GM10266 (cell line): Measurements from ENCODE around the gene HOXC5.

Experiments
- DNase-seq: peaks from one replicate; pipeline ENCODE4 v3.0.0; 2012; ENCODE audit errors: extremely low spot score
- TF ChIP-seq, protein P1 (sequence below): IDR thresholded peaks from 2 replicates; pipeline ENCODE4 v1.5.1; 2012; ENCODE audit warnings: mild to moderate bottlenecking, low read depth; ENCODE audit not compliant: control insufficient read depth, insufficient read depth; ENCODE audit errors: missing control alignments

Gene HOXC5

DNA sequence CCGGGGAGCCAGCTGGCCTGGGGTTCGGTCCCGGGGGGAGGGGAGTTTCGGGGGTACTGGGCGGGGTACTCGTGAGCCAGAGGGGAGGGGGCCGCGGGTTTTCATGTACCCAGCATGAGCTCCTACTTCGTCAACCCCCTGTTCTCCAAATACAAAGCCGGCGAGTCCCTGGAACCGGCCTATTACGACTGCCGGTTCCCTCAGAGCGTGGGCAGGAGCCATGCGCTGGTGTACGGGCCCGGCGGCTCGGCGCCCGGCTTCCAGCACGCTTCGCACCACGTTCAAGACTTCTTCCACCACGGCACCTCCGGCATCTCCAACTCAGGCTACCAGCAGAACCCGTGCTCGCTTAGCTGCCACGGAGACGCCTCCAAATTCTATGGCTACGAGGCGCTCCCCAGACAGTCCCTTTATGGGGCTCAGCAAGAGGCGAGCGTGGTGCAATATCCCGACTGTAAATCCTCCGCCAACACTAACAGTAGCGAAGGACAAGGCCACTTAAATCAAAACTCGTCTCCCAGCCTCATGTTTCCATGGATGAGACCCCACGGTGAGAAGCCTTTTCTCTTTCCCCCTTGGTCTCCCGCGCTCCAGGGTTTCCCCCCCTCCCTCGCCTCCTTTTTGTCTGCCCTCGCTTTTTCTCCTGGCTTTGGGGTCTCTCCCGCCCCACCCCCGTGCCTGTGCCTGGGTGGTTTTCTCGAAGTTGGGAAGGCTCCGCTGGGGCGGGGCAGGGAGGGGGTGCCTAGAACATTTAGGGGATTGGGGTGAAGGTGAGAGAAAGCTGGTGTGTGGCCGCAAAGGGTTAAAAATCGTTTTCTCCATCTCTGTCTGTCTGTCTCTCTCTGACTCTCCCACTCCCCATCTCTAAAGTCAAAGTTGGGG, 23.4 kb upstream of the HOXC5 start:
- TF ChIP-seq, protein P1, sequence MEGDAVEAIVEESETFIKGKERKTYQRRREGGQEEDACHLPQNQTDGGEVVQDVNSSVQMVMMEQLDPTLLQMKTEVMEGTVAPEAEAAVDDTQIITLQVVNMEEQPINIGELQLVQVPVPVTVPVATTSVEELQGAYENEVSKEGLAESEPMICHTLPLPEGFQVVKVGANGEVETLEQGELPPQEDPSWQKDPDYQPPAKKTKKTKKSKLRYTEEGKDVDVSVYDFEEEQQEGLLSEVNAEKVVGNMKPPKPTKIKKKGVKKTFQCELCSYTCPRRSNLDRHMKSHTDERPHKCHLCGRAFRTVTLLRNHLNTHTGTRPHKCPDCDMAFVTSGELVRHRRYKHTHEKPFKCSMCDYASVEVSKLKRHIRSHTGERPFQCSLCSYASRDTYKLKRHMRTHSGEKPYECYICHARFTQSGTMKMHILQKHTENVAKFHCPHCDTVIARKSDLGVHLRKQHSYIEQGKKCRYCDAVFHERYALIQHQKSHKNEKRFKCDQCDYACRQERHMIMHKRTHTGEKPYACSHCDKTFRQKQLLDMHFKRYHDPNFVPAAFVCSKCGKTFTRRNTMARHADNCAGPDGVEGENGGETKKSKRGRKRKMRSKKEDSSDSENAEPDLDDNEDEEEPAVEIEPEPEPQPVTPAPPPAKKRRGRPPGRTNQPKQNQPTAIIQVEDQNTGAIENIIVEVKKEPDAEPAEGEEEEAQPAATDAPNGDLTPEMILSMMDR, result no peak
- DNase-seq, result no peak

DNA sequence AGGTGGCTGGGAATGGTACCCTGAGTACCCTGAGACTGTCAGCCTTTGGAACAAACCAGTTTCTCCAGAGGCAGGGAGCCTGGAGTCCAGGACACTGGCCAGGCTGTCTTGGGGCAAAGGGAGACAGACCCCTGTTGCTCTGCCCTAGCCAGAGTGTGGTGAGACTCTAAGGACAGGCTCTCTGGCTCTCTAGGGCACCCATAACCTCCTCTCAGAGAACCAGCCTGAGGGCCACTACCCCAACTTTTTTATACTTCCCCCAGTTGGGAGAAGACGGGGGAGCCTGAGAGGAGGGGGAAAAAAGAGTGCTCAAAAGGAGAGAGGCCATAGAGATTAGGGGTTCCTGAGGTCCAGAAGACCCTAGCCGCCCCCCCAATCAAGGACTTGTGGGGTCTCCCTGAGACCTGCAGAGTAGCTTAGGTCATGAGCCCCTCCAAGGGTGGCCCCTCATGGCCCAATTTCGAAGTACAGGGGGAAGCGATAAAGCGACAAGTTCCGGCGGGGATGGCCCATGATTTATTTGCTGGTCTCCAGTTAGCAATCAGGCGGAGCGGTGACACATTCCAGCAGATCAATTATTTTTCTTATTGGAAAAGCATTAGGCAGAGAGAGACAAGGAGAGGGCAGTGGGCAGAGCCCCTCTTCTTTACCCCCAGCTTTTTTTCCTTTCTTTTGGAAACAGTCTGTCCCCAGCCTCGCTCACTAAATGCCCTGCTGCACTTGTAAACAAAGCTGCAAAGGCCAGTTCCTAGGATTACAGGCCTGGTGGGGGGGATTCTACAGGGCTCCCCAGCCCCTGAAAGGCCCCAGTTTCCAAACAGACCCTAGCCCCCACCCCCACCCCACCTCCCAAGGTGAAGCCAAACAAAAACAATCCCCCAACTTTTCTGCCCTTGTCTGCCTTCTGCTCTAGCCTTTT, 22.5 kb upstream of the HOXC5 start:
- TF ChIP-seq, protein P1, result no peak
- DNase-seq, result no peak

DNA sequence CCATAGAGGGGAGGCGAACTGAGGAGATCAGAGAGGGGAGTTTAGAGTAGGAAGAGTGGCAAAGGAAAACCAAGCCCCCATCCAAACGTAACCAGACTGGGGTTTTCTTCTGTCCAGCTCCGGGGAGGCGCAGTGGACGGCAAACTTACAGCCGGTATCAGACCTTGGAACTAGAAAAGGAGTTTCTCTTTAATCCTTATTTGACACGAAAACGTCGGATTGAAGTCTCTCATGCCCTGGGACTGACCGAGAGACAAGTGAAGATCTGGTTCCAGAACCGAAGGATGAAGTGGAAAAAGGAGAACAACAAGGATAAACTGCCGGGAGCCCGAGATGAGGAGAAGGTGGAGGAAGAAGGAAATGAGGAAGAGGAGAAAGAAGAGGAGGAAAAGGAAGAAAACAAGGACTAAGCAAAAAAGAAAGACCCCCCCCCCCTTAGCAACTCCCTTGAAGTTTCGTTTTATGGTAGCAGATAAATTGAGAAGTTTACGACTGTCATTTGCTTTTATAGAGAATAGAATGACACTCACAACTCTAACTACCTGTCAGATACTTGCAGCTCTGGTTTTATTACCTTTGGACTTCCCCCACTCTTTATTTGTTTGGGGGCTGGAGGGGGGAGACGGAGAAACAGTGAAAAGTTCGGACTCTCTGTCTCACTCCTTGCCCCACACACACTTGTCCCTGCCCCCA, 21.7 kb upstream of the HOXC5 start:
- no peak for DNase-seq
- TF ChIP-seq, protein P1, result no peak

DNA sequence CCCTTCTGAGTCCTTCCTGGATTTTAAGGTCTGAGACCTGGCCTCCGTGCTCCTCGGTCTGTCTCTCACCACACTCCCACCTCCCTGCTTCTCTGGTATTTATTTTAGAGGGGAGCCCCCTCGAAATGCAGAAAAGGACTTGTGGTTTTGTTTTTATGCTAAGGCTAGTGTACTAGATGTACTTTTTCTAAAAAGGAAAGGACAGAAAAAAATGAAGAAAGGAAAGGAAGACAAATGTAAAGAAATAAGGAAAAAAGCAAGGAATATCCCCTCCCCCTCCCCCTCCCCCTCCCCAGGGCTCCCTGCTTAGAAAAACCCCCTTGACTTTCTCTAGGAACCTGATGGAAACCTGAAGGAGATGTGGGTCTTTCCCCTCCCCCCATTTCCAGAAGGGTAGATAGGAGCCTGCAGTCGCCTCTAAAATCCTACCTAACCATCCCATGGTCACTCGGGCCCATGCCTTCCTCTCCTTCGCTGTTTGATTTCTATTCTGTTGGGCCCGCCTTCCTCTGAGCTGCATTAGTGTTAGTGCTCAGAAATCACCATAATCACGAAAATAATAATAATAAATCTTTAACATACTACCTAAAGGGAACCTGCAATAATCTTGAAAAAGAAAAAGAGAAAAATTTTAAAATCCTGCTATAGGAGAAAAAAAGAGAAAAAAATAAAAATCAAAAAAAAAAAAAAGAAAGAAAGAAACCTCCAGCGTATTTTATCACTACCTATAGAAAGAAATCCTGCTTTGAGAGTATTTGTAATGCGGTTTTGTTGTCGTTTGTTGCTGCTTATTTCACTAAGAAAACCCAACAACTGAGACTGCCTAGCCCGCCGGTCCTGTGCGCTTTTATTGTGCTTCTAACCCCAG, 21.0 kb upstream of the HOXC5 start:
- no peak for DNase-seq
- TF ChIP-seq, protein P1, result no peak

DNA sequence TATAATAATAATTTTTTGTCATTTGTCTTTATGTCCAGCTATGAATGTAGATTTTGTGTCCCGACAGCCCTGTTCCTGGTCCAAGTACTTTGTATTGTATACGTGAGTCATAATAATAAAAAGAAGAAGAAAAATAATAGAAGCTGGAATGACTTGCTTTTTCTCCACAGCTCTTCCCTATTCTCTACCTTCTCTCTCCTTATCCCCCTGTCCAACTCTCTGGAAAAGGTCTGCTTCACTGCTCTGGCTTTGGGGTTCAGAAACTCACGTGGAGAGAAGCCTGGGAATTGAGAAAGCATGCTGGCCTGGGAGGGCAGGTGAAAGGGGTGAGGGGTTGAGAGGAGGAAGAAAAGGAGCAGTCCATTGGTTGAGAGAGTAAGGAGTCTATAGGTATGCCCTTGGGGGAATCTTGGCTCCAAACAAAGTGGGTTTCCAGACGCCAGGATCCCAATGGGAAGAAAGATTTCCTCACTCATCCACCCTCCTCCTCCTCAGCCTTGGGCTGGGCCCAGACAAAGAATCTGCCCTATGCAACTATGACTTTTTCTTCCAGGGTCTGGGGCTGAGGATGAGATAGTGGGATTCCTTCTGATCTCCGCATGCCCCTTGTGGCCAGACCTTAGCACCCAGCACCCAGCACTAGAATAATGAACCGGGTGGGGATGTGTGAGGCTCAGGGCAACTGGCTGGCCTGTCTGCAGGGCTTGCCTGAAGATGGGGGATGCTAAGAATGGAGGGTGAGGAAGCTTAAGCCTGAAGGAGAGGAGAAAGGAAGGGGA, 20.0 kb upstream of the HOXC5 start:
- no peak for DNase-seq
- TF ChIP-seq, protein P1, result no peak
